ENCODE results near the gene GREB1L.
"Not testable (repeated sequence)": the region's sequence is repeated elsewhere in the genome, so short reads cannot be mapped to it uniquely, and the experiment has no call there.

The GREB1L gene

GRCh38 chr18:21242141-21242779, at the start of gene GREB1L:
Gene GREB1L (plus strand): TSS chr18:21242232. CDS start chr18:21383519, 141,287 bp downstream.
- intact Hi-C loops (cut with DNase I), result no loop called here
- DNase-seq, result peak; percentile 45 to 95 (median 64)

- intact Hi-C loops (cut with DNase I), result loop anchor here (5.0 kb wide), 1 partner anchor 70 kb away; no protein-coding TSS in a partner anchor
- DNase-seq, result no peak
These were observed 49.8 kb upstream of the GREB1L start for GRCh38 chr18:21192308-21192624.

DNA sequence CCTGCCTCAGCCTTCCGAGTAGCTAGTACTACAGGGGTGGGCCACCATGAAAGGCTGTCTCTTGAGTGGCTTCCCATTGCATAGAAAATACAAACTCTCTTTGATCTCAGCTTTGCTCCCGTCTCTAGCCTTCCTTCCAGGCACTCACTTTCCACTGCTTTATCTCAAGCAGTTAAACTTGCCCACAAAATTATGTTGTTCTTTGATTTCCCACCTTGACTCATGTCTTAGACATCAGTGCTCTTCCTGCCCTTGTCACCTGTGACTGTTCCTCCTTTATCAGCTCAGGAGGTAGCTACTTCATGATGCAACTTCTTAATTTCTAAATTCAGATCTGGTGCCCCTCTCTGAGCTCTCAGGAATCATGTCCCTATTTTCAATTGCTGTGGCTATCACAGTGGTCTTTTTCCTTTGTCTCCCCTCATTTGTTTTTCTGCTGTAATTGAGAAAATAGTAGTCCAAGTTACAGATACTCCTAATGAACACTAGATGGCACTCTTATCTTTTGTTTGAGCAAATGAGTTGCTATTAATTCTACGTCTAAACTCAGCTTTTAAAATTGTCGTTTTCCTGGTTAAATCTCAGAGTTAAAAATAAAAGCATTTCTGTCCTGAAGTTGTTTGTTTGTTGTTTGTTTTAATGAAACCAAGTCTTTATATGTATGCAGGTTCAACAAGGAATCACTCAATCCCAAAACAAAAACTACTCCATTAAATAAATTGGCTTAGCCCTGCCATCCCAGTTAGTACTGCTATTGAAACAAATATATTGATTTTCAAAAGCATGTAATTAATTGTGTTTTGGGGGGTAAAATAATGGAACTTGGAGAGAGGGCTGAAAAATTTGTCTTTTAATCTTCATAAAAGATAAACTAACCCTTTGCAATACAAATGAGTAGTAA, 46.9 kb upstream of the GREB1L start:
- no peak for DNase-seq
- intact Hi-C loops (cut with DNase I), result loop anchor here (2.0 to 5.0 kb wide), 4 partner anchors 46 to 762 kb away; no protein-coding TSS in a partner anchor

- intact Hi-C loops (cut with DNase I), result no loop called here
- DNase-seq, result no peak
These were observed 45.6 kb upstream of the GREB1L start for GRCh38 chr18:21196426-21196825.

GRCh38 chr18:21203126-21203525, 38.9 kb upstream of the GREB1L start:
- intact Hi-C loops (cut with DNase I), result no loop called here
- no peak for DNase-seq

DNA sequence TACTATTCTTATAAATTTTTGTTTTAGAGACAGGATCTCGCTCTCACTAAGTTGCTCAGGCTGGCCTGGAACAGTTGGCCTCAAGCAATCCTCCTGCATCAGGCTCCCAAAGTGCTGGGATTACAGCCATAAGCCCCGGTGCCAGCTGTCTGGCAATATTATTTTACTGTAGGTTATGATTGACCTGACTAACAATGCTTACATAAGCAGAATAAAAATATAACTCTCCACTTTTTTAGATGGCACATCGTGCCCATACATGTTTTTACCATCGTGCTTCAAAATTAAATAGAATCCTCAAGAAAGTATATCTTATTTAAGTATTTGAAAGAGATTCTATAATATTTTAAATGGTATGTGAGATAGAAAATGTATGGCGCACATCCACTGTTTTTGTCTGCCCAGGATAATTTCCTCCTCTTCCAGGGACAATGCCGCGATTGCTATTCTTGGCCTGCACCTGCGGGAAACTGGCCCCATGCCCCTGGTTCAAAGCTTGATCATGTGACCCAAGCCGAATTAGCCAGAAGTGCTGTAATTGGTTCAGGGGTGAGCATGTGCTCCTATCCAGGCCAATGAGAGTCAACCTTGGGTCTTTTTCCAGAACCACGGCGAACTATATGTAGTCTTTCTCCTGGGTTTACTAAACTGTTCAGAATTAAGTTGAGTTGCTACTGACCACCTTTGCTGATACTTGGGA, 38.3 kb upstream of the GREB1L start:
- no peak for DNase-seq
- intact Hi-C loops (cut with DNase I), result no loop called here

GRCh38 chr18:21205695-21206094, 36.3 kb upstream of the GREB1L start:
- intact Hi-C loops (cut with DNase I), result no loop called here
- no peak for DNase-seq

GRCh38 chr18:21210278-21210677, 31.8 kb upstream of the GREB1L start:
- no peak for DNase-seq

DNA sequence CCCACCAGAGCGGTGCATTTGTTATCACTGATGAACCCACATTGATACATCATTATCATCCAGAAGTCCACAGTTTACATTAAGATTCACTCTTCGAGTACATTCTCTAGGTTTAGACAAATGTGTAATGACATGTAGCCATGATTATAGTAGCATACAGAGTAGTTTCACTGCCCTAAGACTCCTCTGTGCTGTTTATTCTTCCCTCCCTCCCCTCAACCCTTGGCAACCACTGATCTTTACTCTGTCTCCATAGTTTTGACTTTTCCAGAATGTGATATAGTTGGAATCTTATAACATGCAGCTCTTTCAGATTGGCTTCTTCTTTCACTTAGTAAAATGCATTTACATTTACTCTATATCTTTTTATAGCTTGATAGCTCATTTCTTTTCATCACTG, 31.2 kb upstream of the GREB1L start:
- DNase-seq, result no peak
- intact Hi-C loops (cut with DNase I), result no loop called here

More at GRCh38 chr18:21210278-21210677, 31.8 kb upstream of the GREB1L start:
- intact Hi-C loops (cut with DNase I), result no loop called here

GRCh38 chr18:21214409-21214808, 27.6 kb upstream of the GREB1L start:
- intact Hi-C loops (cut with DNase I), result not testable (repeated sequence)

GRCh38 chr18:21215490-21215889, 26.5 kb upstream of the GREB1L start:
- intact Hi-C loops (cut with DNase I), result no loop called here
- no peak for DNase-seq

More at GRCh38 chr18:21214409-21214808, 27.6 kb upstream of the GREB1L start:
- DNase-seq, result not testable (repeated sequence)

- intact Hi-C loops (cut with DNase I), result no loop called here
These were observed 23.2 kb upstream of the GREB1L start for GRCh38 chr18:21218862-21219261.

DNA sequence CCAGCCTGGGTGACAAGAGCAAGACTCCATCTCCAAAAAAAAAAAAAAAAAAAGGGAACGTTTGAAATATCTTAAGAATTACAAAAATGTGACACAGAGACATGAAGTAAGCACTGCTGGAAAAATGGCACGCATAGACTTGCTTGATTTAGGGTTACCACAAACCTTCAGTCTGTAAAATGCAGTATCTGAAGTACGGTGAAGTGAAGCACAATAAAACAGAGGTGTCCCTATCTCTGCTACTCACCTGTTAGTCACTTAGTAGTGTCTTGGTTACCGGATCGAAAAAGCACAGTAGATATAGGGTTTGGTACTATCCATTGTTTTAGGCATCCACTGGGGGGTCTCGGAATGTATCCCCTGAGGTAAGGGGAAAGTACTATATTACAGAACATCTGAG, 11.6 kb upstream of the GREB1L start:
- no peak for DNase-seq
- intact Hi-C loops (cut with DNase I), result no loop called here

More at GRCh38 chr18:21218862-21219261, 23.2 kb upstream of the GREB1L start:
- no peak for DNase-seq

DNA sequence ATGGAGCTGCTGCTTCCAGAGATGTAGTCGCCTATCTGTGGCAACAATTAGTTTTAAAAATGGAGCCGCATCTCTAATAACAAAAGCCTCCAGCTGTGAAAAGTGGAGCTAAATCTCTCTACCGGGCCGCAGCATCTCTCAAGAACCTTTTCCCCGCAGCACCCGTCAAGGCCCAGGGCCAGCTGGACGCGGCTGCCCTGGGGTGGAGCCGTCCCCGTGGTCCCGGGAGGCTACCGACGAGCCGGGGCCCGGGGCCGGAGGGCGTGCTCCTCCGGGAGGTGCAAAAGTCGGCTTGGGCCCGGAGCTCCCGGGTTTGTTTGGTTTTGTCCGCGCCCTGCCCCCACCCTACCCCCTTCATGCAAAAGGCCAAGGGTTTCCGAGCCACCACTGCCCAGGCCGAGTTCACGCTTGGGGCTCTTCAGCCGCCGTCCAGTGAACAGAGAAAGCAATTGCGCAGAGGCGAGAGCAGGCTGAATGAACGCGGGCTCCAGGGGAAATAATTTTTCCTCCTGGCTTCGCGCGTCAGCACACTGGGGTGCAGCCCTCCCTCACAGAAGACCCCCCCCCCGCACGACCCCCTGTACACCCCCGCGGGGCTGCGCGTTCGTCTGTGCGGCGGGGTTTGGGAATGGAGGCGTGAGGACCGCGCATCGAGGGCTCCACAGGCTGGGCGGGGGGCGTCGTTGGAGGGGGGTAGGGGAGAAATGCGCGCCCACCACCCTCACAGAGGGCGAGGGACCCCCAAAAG, 557 bp upstream of the GREB1L start:
- peak in 3 of 10 donors; percentile 16 to 76 (median 43) for DNase-seq
- intact Hi-C loops (cut with DNase I), result loop anchor here (2.0 kb wide), 2 partner anchors 47 to 203 kb away; no protein-coding TSS in a partner anchor

DNA sequence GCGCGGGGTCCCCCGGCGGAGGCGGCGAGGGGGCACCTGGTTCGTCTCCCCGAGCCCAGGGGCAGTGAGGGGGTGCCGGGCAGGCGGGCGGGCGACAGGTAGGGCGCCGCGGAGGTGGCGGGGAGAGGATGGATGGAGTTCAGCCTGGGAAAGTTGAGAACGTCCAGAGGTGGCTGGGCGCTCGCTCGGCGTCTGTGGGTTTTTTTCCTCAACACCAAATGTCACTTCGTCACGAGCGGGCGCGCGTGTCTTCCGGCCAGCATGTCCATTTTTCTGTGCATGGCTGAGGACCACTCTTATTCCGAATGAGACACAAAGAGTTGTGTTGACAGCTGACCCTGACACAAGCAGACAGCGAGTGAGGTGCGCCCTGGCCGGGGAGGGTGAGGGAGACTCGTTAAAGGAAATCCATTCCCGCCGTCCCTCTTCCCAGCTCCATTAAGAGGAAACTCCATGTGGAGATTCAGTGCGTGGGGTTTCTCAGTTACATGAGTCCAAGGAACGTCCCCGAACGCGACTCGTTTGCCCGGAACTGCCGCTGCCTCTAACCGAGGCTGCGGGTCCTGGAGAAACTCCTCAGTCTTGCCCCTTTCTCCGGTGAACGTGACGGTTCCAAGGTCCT, 859 bp downstream of the GREB1L start:
- intact Hi-C loops (cut with DNase I), result loop anchor here (1.0 kb wide), 1 partner anchor 21 kb away; no protein-coding TSS in a partner anchor
- DNase-seq, result peak in 9 of 10 donors; percentile 8 to 83 (median 24)

DNA sequence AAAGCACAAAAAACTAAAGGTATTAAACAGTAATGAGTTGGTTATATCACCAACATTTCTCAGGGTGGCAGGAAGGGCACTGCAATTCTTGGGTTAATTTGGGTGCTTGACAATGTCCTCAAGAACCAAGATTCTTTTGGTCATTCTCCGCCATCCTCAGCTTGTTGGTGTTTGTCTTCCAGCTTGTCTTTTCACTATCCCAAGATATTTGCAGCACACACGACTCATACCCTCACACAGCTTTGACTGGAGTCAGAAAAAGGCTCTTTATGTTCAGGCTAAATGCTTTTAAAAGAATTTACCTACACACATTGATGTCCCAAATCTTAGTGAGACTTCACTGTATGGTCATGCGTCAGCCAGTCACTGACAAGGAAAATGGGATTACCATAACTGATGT, 12.5 kb downstream of the GREB1L start:
- intact Hi-C loops (cut with DNase I), result no loop called here
- DNase-seq, result no peak

DNA sequence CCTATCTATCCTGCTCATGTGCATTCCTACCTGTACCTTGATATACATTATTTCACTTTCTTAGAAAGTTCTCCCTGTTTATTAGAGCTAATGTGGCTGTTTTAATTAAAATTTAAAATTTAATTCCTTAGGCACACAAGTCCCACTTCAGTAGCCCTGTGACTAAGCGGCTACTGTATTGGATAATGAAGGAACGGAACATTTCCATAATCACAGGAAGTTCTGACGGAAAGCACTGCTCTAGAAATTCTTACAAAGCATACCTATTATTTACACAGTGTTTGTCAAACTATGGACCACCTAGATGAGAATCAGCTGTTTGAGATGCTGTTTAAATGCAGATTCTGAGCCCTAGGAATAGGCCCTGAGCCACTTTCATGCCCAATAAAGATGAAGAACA, 13.2 kb downstream of the GREB1L start:
- DNase-seq, result no peak
- intact Hi-C loops (cut with DNase I), result no loop called here

DNA sequence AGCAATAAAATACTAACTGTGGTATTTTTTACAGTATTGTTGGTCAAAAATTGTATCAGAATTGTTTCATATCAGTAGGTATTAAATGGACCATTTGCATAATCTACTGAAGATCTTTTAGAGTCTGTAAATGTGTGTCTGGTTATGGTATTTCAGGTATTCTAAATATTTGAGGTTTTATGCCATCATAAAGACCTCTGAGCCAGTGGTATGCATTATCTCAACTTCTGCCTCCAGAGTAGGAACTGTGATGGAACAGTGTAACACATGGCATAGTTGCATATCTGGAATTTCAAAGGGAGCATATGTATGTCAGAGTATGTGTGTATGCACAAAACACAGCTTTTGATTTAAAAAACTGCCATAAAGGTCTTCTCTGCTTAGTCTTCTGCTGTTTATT, 15.4 kb downstream of the GREB1L start:
- intact Hi-C loops (cut with DNase I), result no loop called here
- DNase-seq, result no peak

DNA sequence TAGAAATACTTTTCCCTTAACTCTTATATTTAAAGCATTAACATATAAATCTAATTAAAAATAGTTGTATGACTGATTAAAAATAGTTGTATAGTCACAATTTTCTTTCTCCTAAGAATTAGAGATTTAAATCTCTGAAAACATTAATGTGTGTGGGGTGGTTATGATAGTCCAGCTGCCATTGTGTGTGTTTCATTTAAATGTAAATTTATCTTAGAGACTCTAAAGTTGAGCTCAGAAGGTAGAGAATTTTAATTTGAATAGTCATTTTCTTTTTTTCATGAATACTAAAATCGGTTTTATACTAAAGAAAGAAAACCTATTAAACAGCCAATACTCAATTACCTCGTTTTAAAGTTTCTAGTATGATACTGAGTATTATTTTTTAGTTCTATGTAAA, 18.6 kb downstream of the GREB1L start:
- intact Hi-C loops (cut with DNase I), result loop anchor here (5.0 to 10.0 kb wide), 3 partner anchors 64 to 104 kb away; no protein-coding TSS in a partner anchor

DNA sequence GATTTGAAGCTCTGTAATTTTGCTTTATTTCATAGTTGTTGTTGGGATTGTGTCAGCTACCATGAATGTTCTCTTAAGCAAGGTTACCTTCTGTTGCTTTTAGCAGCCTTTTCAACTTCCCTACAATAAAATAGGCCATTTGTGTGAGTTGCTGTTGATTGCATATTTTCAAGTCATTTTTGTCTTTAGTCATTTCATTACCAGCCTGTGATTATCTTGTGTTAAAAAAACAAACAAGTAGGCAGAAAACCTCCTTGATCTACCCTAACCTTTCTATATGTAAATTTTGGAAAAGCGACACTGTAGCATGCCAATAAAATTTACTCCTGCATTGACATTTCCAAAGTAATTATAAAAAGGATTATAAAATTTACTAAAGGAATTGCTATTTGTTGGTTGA, 19.3 kb downstream of the GREB1L start:
- no peak for DNase-seq
- intact Hi-C loops (cut with DNase I), result loop anchor here (5.0 to 10.0 kb wide), 3 partner anchors 63 to 103 kb away; no protein-coding TSS in a partner anchor

More for the DNA sequence above, 18.6 kb downstream of the GREB1L start:
- no peak for DNase-seq
